GM21515 (cell line): ENCODE results near the gene BRINP2.

Source experiments
- ATAC-seq: cut with Tn5 transposase; IDR thresholded peaks from one replicate; pipeline ENCODE4 v1.9.1; 2021; ENCODE audit not compliant: unreplicated experiment

Gene BRINP2

DNA sequence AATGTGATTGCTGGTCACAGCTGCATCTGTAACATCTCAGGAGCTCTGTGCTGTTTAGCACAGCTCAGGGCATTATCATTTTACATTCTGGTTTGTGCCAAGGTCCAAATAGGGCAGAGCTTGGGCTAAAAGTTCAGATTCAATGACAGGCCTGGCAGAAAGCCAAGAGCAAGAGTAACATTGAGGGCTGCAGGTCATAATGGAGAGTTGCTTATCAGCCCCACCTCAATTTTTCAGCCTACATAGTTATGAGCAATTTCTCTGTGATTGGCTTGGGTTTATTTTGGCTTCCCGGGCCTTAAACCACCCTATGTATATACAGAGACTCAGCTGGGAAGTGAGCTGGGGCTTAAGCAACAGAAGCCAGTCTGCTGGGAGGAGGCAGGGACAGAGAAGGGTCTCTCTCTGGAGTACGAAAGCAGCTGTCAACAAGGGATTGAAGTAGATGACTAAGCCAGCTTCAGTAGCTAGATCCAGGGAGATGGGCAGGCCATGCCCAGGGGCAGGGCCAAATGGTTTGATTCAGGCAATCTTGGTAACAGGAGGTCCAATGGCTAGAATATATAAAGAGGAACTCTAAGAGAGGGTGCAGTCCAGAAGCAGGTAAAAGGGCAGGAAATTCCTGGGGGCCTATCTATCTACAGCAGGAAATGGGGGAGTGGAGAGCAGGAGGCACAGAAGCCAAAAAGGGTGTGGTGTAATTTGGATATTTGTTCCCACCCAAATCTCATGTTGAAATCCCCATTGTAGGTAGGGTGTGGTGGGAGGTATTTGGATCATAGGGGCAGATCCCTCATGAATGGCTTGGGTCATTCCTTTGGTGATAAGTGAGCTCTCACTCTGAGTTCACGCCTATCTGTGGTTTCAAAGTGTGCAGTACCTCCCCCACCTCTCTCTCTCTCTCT lies 49.0 kb downstream of the BRINP2 start:
- no peak for ATAC-seq

DNA sequence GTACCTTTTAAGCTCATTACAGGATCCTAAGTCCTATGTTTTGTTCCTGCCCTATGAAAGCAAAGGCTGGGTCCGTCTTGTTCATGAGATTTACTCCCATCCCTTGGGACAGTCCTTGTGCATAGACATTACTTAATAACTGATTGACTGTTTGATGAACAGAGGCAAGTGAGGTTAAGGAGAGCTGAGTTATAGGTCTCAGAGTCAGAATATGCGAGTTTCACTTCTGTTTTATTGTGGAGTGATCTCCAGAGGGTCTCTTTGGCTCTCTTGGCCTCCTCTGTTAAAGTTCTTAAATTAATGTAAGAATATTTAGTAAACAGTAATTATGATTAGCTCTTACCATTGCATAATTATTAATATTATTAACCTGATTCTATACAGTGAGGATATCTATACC lies 52.6 kb downstream of the BRINP2 start:
- no peak for ATAC-seq

DNA sequence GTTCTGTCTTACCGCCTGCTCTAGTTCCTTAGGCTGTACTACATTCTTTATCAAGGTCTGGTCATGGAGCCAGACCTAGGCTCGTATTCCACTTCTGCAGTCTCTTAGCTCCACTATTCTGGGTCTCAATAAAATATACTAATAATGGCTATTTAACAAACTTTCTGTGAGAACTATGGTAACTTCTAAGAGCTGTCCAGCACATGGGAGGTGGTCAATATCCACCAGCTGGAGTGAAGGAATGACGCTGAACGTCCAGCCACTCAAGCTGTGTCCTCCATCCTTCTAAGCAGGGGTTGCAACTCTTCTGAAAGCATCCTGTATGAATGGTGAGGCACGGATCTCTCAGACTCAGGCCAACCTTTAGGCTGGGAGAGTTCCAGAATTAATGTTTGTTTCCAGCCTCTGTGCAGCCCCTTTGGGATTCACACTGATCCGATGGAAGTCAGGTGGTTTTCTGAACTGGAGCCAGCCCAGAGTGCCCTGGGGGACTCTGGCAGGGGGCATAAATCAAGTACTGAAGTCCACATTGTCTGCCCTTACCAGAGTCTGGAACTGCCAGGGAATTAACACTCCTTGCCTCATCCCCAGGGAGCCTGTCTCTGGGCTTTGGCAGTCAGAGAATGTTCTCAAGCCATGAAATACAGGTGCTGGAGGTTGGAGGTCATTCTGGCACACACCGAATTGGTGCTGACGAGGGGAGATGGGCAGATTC lies 57.4 kb downstream of the BRINP2 start:
- no peak for ATAC-seq

DNA sequence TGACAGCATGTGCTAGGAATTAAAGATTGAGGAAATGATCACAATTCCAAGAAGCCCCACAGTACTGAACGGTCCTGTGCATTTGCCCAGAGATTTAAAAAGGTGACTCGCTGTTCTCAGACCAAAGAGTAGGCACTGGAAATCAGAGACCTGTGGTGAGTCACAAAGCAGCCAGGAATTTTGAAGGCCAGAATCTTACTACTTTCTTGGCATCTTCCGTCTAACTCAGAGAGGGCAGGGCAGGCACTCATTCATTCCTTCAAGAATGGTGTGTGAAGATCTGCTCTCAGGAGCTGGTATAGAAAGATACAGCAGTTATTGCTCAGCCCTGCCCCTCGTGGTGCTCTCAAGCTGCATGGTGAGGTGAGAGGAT lies 57.9 kb downstream of the BRINP2 start:
- ATAC-seq = no peak

DNA sequence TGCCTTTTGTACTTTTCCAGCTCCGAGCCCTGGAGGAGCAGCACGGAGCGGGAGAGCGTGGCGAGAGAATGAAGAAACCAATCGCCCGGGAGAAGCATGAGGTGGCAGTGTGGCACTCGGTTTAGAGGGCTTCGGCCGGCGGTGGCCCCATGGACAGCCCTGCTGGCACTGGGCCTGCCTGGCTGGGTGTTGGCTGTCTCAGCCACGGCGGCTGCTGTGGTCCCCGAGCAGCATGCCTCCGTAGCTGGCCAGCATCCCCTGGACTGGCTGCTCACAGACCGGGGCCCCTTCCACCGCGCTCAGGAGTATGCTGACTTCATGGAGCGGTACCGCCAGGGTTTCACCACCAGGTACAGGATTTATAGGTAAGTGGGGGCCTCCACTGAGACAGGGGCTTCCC lies 59.0 kb downstream of the BRINP2 start:
- no peak for ATAC-seq

DNA sequence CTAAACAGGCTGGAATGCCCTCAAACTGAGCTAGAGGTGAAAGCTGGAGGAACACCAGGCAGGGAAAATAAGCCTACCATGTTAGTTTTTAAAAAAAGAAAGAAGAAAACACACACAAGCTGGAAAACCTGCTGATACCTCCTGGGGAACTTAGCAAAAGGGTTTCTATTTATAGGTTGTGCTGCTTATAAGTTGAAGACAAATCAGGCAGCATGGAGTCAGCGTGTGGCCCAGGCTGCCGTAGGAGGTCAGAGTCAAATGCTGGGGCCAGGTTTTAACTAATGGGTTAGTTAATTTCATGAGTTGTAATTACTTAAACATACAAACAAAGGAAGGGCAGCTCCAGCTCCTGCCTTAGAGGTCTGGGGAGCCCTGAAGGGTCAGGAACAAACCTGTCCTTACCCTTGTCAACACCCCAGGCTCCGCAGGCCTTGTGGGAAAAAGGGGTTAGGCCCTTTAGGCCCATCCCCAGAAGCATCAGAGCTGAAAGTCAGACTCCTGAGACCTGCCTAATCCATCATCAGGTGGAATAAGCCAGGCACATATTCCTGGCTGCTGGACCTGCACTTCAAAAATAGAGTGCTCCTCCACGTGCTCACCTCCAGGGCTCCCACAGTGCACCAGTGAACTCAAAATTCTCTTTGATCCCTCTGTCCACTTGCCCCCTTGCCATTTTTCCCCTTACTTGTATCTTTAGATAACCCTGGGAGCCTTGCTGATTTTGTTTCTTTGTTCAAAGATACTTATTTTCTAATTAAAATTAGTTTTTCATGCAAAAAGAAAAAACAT lies 59.7 kb downstream of the BRINP2 start:
- ATAC-seq = no peak

DNA sequence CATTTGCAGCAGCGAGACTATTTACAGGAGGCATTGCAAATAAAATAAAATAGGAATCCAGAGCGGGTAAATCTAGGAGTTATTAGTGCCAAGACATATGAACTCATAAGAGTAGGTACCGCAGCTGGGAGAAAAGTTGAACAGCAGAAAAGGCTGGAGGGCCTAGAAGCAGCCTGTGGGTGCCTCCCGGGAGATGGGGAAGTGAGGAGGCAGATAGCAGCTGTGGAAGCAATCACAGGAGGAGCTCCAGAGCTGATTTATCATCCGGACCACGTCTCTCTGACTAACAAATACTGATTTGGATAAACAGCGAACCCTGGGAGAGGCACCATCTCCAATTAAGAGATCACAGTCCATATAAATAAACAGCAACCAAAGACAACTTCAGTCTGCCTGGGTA lies 64.6 kb downstream of the BRINP2 start:
- no peak for ATAC-seq

DNA sequence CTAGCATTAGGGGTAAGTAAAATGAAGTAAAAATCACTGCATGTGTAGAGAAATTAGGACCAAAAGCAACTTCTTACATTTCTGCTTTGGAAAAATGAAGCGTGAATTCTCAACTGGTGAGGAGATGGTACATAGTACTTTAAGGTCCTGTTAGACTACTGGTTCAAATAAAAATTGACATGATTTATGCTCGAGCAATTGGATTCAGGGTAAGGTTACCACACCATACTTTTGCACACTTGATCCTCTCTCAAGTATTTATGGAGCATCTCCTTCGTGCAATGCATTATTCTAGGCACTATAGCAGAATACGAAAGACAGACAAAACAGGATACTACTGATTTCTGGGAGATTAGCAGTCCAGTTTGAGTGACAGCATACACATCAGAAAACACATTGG lies 66.2 kb downstream of the BRINP2 start:
- no peak for ATAC-seq

DNA sequence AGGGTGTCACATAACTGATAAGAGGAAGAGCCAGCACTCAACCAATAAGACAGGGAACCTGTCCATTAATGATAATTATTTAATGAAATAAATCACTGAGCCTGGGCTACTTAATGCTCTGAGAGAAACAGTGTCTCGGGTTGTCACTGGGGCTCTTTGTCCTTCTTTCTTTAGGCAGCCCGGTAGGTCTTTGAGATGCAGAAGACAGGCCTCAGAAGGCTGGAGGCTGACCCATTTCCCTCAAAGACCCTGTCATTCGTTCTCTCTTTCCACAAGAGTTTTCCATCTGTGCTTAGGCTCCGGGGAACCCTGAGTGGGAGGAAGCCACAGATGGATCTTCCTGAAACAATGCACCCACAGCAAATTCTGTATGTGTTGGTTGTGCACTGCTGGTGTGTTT lies 68.2 kb downstream of the BRINP2 start:
- ATAC-seq = no peak

DNA sequence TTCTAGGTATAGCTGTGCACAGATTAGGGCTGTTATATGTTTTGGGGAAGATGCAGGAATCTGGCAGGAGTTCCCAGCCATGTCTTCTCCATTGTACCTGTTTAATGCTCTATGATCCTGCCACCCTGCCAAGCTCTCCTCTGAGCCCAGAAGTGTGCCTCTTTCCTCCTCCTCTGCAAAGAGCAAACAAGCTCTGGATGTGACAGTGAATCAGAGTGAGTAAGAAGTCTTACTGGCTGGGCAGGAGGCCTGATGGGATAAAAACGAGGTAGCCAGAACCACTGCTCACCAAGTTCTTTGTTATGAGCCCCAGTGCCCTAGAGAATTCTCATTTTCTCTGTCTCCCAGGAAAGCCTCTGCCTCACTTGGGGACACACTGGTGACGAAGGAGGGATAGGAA lies 69.0 kb downstream of the BRINP2 start:
- ATAC-seq = no peak

DNA sequence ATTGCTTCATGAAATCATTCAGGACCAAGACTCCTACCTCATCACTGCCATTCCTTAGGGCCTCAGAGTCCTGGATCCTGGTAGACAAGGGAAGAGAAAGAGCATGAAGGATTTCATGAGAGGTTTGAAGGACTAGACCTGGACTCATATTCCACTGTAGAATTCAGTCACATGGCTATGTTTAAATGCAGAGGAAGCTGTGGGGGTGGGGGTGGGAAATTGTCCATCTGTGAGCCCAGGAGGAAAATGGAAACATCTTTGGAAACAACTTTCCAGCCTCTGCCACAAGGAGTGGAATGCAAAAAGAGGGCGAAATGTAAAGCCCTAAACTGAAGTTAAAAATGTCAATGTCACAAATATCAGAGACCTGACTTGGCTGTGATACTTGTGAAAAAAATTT lies 73.0 kb downstream of the BRINP2 start:
- no peak for ATAC-seq

DNA sequence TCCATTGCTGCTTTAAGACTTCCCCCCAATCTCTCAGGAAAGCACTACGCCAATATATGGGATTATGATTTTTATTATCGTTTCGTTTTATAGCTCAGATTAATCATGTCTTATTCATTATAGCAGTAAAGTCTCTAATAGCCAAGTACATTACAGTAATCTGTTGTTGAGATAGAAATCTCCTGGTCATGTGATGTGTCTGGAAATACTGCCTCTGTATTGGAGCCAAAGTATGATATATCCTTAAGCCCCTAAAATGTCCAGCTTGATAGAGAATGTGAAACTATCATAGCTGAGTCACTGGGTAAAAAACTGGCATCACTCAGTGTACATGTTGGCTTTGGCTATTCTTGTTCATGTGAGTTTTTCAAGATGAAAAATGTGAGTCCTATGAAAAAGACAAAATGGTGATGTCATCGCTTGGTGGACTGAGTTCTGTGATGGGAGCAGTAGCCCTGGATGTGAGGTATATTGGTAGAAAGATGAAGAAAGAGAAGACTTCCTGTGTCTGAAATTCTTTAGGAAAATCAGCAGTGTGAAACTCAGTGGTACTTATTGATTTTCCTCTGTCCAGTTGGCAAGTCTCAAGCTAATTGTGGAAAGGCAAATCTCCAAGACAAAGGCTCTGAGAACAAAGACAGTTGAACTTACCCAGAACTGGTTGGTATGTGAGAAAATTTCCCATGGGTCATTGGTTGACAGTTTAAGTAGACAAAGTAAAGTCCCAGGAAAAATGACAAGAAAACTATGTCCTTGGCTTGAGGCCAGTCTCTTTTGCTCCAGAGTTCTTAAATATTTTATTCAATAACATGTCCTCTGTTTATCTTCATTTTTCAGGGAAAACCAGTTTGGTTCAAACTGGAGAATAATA lies 76.2 kb downstream of the BRINP2 start:
- ATAC-seq = no peak

DNA sequence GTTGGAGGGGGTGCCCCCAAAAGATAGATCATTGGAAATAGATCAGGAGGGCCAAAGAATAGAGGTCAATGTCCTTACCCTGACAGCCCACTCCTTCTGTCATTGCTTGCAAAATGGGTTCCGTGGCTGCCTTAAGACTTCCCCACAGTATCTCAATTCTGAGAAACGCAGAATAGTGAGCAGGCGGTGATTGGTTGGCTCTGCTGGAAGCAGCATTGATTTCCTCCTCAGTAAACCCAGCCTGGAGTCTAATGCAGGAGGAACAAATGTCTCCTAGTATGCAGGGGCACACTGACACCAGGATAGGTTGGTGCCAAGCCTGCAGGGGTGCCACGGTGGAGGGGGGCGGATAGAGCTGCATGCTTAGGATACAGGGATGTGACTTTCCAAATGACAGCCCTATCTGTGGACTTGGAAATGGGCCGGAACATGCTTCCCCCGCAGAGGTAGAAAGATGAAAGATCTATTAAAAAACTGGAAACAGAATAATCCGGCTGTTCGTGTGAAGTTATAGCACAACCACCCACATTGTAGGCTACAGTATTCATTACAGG lies 76.9 kb downstream of the BRINP2 start:
- ATAC-seq = no peak

DNA sequence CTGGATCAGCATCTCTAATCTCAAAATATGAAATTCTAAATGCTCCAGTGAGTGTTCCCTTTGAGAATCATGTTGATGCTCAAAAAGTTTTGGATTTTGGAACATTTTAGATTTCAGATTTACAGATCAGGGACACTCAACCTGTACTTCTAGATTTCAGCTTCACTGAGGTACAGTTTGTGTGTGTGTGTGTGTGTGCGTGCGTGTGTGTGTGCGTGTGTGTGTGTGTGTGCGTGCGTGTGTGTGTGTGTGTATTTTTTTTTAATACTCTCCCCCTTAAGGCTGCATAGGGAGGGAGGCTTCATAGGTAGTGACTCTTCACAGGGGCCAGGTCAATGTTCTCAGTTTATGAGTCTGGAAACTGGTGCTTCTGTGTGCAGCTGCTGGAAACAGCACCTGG lies 77.5 kb downstream of the BRINP2 start:
- no peak for ATAC-seq

DNA sequence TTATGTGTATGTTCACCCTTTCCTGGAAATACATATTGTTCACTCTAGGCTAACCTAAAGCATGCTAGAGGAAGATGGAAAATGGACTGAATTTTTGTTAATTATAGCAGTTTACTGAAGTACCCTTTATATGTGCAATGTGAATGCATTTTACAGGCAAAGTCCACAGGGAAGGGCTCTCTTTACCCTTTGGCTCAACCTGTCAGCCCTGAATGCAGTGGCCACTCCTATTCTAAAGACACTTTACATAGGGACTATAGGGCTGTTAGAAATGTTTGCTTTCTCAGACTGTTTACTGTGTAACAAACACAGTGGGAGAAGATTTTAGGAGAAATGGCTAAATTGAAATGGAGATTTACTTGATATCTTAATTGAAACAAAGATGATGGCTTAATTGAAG lies 78.5 kb downstream of the BRINP2 start:
- no peak for ATAC-seq

DNA sequence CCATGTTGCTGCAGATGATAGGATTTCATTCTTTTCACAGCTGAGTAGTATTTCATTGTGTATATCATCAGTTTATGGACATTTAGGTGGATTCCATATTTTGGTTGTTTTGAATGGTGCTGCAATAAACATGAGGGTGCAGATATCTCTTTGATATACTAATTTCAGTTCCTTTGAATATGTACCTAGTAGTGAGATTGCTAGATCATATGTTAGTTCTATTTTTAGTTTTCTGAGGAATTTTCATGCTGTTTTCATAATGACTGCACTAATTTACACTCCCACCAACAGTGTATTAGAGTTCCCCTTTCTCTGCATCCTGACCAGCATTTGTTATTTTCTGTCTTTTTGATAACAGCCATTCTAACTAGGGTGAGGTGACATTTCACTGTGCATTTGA lies 82.1 kb downstream of the BRINP2 start:
- ATAC-seq = no peak

DNA sequence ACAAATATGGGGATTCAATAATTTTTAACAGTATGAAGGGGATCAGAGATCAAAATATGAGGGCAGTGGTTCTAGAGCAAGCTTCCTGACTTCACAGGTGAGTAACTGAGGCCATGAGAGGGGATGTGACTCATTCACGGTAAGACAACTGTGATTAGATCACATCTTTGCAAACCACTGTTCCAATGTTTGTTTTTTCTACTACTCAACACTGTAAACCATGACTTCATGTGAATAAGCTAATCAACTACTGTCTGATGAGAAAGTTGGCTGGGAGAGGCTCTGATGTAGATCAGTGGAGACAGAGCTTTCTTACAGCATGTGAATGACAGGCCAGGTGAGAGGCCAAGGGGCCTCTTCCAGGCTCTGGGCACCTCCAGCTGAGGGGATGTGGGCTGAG lies 84.7 kb downstream of the BRINP2 start:
- no peak for ATAC-seq

DNA sequence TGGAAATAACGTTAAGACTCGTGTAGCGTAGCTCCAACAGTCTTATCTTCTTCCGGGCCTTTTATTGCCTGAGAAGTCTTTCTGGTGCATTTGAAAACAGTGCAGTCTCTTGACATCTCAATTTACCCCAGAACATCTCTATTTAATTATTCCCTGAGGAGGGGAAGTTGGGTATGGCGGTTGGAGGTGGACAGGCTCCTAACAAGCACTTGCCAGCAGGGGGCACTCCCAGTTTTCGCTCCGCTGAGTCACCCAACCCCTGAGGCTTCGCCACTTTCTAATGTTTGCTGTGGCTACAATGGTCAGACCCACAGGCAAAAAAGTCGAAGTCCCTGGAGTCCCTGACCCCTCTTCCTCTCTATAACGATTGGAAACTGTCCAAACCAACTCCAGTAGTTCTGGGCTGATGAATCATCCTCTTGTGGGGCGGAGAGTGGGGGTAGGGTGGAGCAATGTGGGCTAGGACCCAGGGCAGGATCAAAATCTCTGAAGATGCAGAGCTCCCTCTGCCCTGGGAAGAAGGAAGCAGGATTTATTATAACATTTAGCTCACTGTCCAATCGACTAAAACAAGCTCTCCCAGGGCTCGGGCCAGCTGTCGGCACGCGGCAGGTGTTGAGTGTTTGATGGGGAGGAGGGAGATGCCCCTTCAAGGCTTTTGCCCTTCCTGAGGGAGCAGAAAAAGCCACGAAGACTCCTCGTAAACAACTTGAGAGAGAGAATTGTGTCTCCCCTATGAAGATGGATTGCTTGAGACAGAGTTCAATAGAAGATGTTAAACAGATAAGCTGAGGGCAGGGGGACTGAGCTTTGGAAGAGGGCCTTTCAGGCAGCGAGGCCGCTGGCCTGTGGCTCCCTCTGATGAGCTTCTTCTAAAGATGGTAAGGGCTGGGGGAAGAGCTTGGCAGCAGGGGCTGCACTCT lies 85.7 kb downstream of the BRINP2 start:
- ATAC-seq = peak; percentile 51

DNA sequence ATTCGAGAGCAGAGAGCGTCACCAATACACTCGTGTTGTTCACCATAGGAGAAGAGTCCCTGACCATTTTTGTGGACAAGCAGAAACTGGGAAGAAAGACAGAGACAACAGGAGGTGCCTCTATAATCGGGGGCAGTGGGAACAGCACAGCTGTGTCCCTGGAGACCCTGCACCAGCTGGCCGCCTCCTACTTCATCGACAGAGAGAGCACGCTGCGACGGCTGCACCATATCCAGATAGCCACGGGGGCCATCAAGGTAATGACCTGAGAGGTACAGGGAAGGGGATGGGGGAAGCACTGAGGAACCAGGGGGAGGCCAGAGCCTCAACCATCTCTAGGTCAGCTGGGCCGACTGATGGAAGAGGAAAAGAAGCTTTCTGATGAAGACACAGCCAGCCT lies 86.4 kb downstream of the BRINP2 start:
- ATAC-seq = no peak
